ENCODE measurements around the gene SETD5.

SETD5 gene

DNA sequence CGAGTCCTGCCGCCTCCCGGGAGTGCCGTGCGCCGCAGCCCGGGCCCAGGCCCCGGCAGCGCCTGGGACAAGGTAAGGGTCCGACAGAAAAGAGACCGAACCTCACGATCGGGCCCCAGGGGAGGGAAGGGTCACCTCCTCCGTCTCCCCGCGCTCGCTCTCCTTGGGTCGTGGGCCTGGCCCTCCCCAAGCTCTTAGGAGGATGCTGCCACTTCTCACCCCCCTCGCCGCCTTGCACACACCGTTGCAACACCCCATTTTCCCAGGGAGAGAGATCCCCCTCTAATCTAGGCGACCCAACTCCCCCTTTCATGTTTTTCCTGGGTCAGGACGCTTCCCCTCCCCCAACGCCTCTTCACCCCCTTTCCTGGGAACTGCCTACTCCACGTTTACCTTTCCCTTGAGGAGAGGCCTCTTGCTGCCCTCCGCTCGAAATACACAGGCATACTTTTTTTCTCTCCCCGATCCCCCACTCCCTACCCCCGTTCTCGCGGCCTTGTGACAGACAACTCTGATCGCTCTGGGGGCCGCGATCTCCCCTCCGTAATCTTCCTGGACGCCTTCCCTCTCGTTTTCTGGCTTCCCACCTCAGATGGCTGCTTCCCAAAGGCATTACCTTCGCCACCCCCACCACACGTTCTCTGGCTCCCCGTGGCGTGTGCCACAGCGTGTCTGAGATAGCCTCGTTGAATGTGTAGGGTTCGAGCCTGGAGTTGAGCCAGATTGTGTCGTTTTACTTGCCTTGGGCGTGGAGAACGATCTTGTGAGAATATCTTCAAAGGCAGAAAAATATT is 688 bp downstream of the SETD5 start:
- Mint-ChIP-seq H3K4me3 (peak overlapping the region; percentile 99), H3K4me1 (ENCODE audit: low read depth) (peaks cover 72% of the 10 kb centered on the region), H3K36me3 (peaks cover 16% of the 10 kb centered on the region), H3K9me3 (ENCODE audit: low read depth) (no peaks in the 10 kb centered on the region), H3K27me3 (no peaks in the 10 kb centered on the region), H3K27ac (peak overlapping the region; percentile 99)

DNA sequence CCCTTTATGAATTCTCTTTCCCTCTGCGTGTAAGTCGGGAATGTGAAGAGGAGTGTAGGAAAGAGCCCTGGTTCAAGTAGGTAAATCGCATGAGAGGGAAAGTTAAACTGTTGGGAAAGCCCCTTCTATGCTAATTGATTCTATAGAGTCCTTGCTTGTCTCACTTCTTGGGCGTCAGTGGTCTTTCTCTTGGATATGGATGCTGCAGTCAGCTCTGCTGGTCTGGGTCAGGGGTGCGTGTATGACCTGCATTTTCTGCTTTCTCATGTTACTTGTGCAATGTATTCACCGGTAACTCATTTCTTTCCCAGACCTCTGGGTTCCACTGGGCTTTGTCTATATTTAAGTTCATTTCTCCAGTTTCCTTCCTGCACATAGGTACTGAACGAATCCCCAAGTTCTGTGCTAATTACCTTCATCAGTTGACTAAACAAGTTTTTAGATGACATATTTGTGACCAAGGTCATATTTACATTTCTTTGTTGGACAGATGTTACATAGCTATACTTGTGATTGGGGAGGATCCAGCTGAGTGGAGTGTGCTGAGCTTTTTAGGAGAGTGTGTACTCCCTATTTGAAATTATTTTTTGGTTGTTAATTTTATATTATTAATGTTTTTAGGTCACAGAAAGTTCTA is 1.4 kb downstream of the SETD5 start:
- no peaks in the 10 kb centered on the region for H3K9me3 Mint-ChIP-seq (ENCODE audit: low read depth)
- H3K4me1 Mint-ChIP-seq (ENCODE audit: low read depth): peaks cover 73% of the 10 kb centered on the region
- H3K27me3 Mint-ChIP-seq: no peaks in the 10 kb centered on the region

DNA sequence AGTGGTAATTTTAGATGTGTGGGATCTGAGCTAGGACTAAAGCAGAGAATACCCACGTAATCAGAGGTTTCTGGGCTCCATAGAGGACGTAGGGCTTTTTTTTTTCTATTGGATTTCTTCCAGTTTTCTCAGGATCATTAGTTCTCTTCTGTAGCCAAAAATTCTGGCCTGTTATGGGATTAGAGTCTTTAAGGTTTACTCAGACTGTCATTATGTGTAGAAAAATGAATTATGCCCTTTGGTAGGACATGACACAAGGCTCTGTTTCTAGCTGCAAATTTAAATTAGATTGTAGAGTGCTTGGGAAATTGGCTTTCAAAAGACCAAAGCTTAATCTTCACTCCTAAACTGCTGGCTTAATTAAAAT is 1.9 kb downstream of the SETD5 start:
- H3K36me3 Mint-ChIP-seq: peaks cover 16% of the 10 kb centered on the region

More for the DNA sequence above, 1.4 kb downstream of the SETD5 start:
- peak overlapping the region; percentile 99 for H3K4me3 Mint-ChIP-seq
- H3K36me3 Mint-ChIP-seq: peaks cover 16% of the 10 kb centered on the region
- peak overlapping the region; percentile 99 for H3K27ac Mint-ChIP-seq

DNA sequence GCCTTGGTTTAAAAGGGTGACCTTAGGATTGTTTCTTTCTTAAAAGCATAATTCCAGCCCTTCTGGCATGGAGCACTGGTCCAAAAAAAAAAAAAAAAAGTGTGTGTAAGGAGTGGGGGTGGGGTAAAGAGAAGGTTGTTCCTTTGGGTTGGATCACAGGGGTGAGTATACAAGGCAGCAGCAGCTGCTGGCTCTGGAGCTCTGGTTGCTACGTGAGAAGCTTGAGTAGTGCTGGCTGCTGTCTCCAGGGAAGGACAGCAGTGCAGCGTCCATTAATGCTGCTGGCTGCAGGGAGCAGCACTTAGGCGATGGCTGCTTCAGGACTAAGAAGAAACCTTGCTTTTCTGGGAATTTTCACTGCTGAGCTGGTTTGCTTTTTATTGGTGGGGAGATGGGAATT is 2.3 kb downstream of the SETD5 start:
- peak overlapping the region; percentile 99 for H3K4me3 Mint-ChIP-seq
- H3K27ac Mint-ChIP-seq: peak overlapping the region; percentile 62
- peaks cover 70% of the 10 kb centered on the region for H3K4me1 Mint-ChIP-seq (ENCODE audit: low read depth)
- no peaks in the 10 kb centered on the region for H3K9me3 Mint-ChIP-seq (ENCODE audit: low read depth)
- H3K36me3 Mint-ChIP-seq: peaks cover 14% of the 10 kb centered on the region
- no peaks in the 10 kb centered on the region for H3K27me3 Mint-ChIP-seq

More for the DNA sequence above, 1.9 kb downstream of the SETD5 start:
- Mint-ChIP-seq H3K27me3 (no peaks in the 10 kb centered on the region), H3K27ac (peak overlapping the region; percentile 62), H3K9me3 (ENCODE audit: low read depth) (no peaks in the 10 kb centered on the region), H3K4me1 (ENCODE audit: low read depth) (peaks cover 70% of the 10 kb centered on the region), H3K4me3 (peak overlapping the region; percentile 99)

DNA sequence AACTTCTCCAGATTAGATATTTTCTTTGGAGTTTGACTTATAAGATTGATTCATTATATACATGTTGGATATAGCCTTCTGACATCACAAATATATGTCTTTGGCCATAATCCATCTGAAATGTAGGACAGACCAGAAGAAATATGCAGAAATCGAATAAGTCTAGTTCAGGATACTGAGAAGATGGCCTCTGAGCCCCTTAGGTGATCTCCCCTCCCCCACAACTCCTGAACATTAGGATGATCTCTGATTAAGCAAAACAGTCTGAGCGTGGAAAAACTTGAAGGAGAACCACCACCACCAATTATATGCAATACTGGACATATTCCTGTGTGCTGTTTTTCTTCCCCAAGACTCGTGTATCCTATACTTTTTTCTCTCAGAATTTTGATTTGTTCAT is 3.2 kb downstream of the SETD5 start:
- Mint-ChIP-seq H3K36me3 (peaks cover 9% of the 10 kb centered on the region), H3K4me3 (peak overlapping the region; percentile 99), H3K27ac (peak overlapping the region; percentile 52), H3K27me3 (no peaks in the 10 kb centered on the region), H3K4me1 (ENCODE audit: low read depth) (peaks cover 70% of the 10 kb centered on the region), H3K9me3 (ENCODE audit: low read depth) (no peaks in the 10 kb centered on the region)

DNA sequence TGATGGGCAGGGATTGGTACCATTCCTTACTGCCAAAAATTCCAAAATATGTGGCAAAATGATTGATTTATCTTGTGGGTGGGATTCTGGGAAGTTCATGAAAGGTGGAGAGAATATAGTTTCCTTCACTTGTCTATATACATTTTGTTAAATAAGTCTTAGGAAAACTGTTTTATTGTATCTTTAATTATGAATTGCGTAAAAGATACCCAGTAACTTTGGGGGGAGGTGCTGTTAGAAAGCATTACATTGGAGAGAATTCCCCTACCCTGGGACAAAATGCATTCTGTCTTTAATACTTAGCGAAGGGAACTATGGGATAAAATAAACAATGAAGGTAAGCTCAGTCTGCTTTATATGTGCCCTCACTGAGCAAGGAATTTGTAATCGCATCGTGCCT is 4.6 kb downstream of the SETD5 start:
- H3K27me3 Mint-ChIP-seq: no peaks in the 10 kb centered on the region
- peak overlapping the region; percentile 52 for H3K4me3 Mint-ChIP-seq
- H3K4me1 Mint-ChIP-seq (ENCODE audit: low read depth): peaks cover 78% of the 10 kb centered on the region
- no peaks in the 10 kb centered on the region for H3K9me3 Mint-ChIP-seq (ENCODE audit: low read depth)
- no peak overlapping the region for H3K27ac Mint-ChIP-seq
- H3K36me3 Mint-ChIP-seq: peaks cover 7% of the 10 kb centered on the region

DNA sequence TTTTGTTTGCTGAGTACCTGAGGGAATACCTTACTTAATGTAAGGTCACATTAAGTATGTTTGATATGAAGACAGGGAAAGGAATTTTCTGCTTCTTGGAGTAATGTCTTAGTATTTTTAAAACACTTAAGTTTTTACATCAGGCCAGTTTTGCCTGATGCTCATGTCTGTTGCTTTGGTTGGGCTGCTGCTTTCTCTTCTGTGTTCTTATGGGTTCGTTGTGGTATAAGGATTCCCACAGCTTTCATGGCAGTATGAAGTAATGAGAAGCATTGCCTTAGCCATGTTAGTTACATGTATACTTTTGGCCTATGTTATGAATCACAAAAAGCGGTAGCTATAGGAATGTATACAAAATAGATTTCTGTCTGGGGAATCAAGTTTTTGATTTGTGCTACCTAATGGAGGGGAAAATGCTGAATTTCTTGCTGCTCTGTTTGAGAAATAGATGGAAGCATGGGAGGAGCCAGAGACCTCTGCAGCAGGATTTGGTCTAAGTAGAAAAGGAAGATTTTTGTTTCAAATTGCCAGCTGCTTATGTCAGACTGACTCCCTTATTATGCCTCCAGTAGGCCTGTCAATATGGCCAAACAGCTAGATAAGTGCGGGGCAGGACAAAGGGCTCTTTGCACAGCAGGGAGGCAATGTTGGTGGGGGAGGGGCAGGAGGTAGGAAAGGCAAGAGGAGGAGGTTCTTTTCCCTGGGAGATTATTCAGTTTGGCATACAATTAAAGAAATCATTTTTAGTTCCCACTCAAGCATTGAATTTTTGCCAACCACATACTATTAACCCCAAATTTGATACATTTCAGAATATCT is 5.2 kb downstream of the SETD5 start:
- peaks cover 83% of the 10 kb centered on the region for H3K4me1 Mint-ChIP-seq (ENCODE audit: low read depth)
- no peaks in the 10 kb centered on the region for H3K27me3 Mint-ChIP-seq
- peak overlapping the region; percentile 11 for H3K27ac Mint-ChIP-seq
- H3K9me3 Mint-ChIP-seq (ENCODE audit: low read depth): no peaks in the 10 kb centered on the region
- peak overlapping the region; percentile 52 for H3K4me3 Mint-ChIP-seq
- H3K36me3 Mint-ChIP-seq: peaks cover 7% of the 10 kb centered on the region

DNA sequence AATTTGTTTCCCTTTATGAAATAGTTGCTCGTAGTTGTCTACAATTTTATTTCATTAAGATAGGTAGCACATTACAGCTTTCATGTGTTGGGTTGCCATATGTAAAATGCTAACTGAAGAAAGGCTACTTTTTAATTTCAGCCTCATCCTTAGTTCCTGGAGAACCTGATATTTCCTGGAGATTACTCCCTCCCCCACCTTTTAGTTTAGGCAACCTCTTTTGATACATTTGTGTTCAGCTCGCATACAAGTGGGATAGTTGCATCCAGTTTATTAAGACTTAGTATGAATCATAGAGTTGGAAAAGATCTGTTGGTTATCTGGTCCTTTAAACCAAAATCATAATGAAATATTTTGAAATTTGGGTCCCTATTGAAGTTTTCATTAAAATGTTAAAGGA is 6.0 kb downstream of the SETD5 start:
- no peaks in the 10 kb centered on the region for H3K9me3 Mint-ChIP-seq (ENCODE audit: low read depth)
- H3K27ac Mint-ChIP-seq: no peak overlapping the region
- no peaks in the 10 kb centered on the region for H3K27me3 Mint-ChIP-seq
- no peak overlapping the region for H3K4me3 Mint-ChIP-seq
- H3K4me1 Mint-ChIP-seq (ENCODE audit: low read depth): peaks cover 90% of the 10 kb centered on the region
- peaks cover 5% of the 10 kb centered on the region for H3K36me3 Mint-ChIP-seq

DNA sequence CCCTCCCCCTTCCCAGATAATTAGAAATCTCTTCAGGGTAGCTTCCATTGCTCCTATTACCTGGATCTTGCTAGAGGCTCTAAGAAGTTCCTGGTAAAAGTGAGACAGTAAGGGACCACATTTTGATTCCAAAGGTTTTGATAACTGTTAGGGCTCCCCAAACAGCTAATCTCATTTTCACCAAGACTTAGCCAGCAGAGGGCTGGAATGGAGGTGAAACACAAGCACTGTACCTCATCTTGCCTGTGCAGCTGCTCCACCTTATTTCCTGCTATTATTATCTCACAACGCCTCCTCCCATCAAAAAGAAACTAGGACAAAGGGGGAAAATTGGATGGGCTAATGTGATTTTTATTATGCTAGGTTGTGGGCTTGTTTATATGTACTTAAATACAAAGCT is 7.3 kb downstream of the SETD5 start:
- Mint-ChIP-seq H3K4me3 (peak overlapping the region; percentile 52), H3K36me3 (peaks cover 4% of the 10 kb centered on the region), H3K4me1 (ENCODE audit: low read depth) (peaks cover 90% of the 10 kb centered on the region), H3K27ac (no peak overlapping the region), H3K27me3 (no peaks in the 10 kb centered on the region), H3K9me3 (ENCODE audit: low read depth) (no peaks in the 10 kb centered on the region)

DNA sequence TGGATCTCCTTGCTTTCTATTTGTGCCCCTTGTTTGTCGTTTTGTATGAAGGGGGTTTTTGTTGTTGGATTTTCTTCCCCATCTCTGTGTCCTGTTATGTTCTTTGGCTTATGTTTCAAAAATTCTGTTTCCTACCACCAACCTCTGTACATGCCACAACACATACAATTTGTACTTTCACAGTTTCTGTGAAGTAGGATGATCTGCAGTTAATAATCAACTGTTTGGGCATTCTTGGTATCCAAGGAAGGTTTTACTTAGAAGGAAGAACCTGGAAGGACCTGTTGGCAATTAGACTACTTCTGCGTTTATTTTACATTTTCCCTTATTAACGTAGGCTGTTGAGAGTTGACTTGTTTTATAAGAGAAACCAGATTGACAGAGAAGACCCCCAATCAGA is 8.3 kb downstream of the SETD5 start:
- H3K4me3 Mint-ChIP-seq: peak overlapping the region; percentile 21

DNA sequence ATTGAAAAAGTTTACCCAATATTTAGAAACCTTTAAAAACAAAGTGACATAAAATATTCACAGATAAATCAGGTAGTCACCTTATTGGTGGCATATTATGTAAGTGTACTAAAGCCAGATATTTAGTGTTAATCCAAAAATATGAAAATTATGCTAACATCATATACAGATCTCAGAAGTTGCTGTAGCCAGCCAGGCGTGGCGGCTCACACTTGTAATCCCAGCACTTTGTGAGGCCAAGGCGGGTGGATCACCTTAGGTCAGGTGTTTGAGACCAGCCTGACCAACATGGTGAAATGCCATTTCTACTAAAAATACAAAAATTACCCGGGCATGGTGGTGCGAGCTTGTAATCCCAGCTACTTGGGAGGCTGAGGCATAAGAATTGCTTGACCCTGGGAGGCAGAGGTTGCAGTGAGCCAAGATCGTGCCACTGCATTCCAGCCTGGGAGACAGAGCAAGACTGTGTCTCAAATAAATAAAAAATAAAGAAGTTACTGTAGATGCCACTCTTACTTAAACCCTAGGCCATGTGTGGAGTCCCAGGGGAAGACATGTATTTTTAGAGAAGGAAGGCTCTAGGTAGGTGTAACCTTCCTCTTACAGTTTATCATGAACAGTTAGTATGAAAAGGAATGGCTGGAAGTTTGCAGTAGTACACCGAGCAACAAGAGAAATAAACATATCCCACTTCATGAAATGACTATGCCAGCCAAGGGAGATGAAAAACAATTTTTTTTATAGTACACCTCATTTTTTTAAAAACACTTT is 9.6 kb downstream of the SETD5 start:
- Mint-ChIP-seq H3K9me3 (ENCODE audit: low read depth) (no peaks in the 10 kb centered on the region), H3K36me3 (peaks cover 5% of the 10 kb centered on the region), H3K27ac (peak overlapping the region; percentile 10), H3K27me3 (no peaks in the 10 kb centered on the region), H3K4me1 (ENCODE audit: low read depth) (peaks cover 85% of the 10 kb centered on the region), H3K4me3 (no peak overlapping the region)

More for the DNA sequence above, 8.3 kb downstream of the SETD5 start:
- peaks cover 89% of the 10 kb centered on the region for H3K4me1 Mint-ChIP-seq (ENCODE audit: low read depth)
- no peaks in the 10 kb centered on the region for H3K27me3 Mint-ChIP-seq
- H3K36me3 Mint-ChIP-seq: peaks cover 5% of the 10 kb centered on the region
- no peaks in the 10 kb centered on the region for H3K9me3 Mint-ChIP-seq (ENCODE audit: low read depth)
- H3K27ac Mint-ChIP-seq: peak overlapping the region; percentile 56

DNA sequence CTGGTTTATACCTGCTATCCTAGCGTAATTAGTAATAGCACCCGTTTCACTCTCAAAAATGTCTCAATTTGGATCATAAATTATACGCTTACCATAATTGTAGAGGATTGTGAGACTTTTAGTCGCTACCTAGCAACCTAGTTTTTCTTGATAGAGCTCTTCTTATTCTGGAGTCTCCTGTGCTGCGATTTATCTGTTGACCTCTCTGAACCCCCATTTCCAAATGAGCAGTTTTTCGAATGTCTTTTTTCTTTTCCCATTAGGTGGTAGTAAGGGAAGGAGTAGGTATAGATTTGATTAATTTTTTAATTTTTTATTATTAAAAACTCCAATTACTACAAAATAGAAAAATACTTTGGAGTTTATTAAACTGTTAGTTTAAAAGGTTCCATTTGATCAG is 10.6 kb downstream of the SETD5 start:
- Mint-ChIP-seq H3K36me3 (peaks cover 5% of the 10 kb centered on the region), H3K27me3 (no peaks in the 10 kb centered on the region), H3K4me3 (no peak overlapping the region), H3K27ac (no peak overlapping the region), H3K9me3 (ENCODE audit: low read depth) (no peaks in the 10 kb centered on the region), H3K4me1 (ENCODE audit: low read depth) (peaks cover 83% of the 10 kb centered on the region)

DNA sequence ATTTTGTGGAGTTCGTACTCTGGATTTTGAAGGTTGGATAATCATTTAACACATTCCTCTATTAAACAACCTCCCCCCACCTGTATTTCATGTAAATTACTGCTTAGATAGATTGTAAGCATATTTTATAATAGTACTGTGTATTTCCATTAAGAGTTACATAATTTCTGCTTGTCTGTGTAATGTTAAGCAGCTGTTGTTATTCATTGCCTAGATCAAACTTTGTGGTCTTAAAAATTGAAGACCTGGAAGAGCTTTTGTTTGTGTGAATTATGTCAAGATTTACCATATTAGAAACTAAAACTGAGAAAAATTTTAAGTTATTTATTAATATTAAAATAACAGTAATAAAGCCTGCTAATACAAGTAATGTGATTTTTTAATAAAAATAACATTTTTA is 11.1 kb downstream of the SETD5 start:
- H3K27ac Mint-ChIP-seq: no peak overlapping the region
- H3K36me3 Mint-ChIP-seq: peaks cover 5% of the 10 kb centered on the region
- peaks cover 82% of the 10 kb centered on the region for H3K4me1 Mint-ChIP-seq (ENCODE audit: low read depth)
- peak overlapping the region; percentile 40 for H3K4me3 Mint-ChIP-seq
- no peaks in the 10 kb centered on the region for H3K9me3 Mint-ChIP-seq (ENCODE audit: low read depth)
- H3K27me3 Mint-ChIP-seq: no peaks in the 10 kb centered on the region

DNA sequence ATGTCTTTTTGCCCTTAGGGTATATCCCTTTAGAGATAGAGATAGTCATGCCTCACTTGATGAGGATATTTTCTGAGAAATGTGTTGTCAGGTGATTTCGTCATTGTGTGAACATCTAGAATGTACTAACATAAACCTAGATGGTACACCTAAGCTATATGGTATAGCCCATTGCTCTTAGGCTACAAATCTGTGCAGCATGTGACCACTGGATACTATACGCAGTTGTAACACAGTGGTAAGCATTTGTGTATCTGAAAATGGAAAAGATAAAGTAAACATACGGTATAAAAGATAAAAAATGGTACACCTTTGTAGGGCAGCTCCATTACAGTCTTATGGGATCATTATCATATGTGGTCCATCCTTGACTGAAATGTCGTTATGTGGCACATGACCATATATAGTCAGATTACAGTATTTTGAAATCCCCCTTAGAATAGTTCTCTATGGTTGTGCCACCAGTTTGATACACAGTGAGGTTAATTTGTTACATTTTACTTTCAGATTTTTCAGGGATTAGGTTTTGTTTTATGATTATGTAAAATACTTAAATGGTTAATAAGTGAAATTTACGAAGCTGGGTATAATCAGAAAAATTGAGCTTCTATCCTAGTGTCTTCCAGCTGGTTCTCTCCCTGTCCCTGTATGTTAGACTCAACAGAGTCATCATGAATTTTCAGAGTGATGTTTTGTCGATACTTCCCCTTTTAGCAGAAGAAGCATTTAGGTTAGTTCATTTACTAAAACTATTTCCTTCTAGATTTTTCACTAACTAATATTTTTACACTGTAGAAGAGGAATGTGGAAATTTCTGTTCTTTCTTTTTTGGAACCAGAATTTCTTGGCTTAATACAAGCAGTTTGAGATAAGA is 12.8 kb downstream of the SETD5 start:
- H3K9me3 Mint-ChIP-seq (ENCODE audit: low read depth): no peaks in the 10 kb centered on the region
- peak overlapping the region; percentile 39 for H3K4me3 Mint-ChIP-seq
- H3K4me1 Mint-ChIP-seq (ENCODE audit: low read depth): peaks cover 79% of the 10 kb centered on the region
- H3K27me3 Mint-ChIP-seq: no peaks in the 10 kb centered on the region
- peaks cover 9% of the 10 kb centered on the region for H3K36me3 Mint-ChIP-seq
- peak overlapping the region; percentile 69 for H3K27ac Mint-ChIP-seq
